Measurements from ENCODE around the gene EXOC3L1.

The EXOC3L1 gene

DNA sequence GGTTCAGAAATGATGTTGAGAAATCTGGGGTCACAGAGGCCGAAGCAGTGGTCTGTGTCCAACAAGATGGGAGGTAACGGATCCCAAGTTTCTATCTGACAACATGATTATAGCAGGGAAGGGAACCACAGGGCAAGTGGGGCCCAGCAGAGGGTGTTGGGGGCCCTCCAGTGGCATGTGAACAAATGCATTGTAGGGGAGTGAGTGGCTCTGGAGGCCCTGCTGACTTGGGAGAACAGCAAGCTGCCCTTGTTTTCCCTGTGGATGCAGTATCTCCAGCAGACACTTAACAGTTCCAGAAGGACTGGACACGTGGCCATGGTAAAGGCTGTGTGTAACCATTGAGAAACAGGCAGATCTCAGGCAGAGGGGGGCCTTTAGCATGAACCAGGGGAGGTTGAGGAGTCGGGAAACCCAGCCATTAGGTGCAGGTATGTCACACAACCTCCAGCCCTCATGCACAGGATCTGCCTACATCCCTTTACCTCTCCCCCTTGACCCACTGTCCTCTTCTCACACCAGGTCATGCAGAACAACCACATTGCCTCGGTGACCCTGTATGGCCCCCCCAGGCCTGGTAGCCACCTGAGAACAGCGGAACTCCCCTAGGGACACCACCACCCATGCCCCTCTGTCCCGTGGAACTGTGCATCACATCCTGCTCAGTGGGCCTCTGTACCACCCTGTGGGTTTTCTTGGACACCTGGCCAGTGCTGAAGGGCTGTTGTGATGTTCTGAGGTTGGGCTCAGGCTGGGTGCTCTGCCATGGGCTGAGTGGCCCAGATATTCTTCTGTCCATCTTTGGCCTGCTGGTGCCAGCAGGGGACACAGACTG, 43.2 kb downstream of the EXOC3L1 start:
- DNase-seq (ENCODE audit: low read depth) = no peak

DNA sequence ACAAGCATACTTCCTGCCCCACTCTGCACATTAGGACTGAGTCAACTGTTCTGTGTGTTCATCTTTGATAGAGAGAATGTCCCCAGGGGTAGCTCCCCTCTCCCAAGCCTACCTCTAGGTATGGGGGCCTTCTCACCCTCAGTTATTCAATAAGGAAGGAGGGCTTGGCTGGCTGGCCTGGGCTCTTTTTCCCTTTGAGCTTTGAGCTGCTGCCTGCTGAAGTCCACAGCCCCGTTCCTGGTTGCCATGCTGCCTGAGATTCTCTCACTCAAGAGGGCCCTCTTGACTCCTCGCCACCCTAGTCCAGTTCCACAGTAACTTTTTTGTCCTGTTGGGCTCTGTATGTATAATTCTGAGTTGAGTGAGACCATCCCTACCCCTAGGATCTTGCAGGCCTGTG, 44.2 kb downstream of the EXOC3L1 start:
- DNase-seq (ENCODE audit: low read depth) = no peak

DNA sequence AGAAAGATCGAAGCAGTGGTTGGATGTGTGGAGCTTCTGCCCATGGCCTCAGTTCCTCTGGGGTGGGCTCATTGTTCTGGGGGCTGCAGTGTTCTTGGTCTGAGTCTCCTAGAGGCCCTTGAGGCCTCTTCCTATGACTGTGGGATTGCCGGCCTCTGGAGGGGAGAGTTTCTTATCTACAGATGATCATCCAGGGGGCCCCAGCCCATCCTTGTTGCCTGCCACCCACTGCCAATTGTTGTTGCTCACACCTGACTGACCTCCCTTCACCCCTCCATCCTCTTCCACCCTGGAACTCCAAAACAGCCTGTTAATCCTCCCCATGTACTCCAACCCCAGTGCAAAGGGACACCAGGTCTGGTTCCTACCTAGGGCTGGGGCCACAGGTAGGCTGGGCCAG, 45.0 kb downstream of the EXOC3L1 start:
- no peak for DNase-seq (ENCODE audit: low read depth)

DNA sequence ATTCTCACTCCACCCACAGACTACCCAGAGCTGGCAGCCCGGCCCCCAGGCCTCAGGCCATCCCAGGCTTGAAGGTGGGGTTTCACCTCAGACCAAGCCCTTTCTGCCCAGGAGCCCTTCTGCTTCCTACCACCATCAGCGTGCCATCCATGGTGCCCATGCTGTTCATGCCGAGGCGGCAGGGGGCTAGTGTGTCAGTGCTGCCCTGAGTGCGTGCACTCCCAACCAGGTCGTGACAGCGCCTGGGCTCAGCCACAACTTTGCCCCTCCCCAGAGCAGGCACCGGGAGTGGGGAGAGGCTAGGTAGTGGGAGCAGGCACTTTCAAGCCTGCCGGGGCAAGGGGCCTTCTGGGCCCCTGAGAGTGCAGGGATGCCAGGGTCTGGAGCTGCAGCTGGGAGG, 47.6 kb downstream of the EXOC3L1 start:
- DNase-seq (ENCODE audit: low read depth) = no peak

DNA sequence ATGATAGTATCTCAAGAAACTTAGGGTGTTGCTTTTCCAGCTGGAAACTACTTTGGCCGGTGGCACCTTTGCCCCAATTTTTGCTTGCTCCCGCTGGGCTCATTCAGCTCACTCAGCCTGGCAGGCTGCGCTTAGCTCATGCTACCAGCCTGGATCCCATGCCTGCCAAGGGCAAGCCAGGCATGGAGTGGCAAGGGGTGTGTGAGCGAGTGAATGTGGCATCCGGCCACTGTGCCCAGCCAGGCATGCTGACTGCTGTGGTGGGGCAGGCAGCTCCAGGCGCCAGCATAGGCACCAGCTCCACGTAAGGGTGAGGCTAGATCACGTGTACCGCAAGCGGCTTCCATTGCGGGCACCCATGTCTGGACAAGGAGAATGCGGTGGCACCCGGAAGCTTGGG, 48.5 kb downstream of the EXOC3L1 start:
- no peak for DNase-seq (ENCODE audit: low read depth)

DNA sequence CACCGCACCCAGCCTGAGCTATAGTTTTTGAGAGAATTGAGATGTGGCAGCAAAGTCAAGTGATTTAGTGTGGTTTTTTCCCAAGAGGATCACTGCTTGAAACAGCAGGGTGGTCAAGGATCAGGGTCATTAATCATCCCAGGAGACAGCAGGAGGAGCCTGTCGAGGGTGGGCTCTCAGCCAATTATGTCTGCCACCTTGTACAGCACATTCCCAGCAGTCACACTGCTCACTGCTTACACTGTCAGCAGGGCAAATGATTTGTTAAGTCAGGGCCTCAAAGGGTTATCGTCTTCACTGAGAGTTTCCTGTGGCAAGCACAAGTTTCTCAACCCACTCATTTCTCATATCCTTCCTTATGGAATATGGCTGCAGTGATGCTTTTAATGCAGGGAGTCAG, 52.3 kb downstream of the EXOC3L1 start:
- no peak for DNase-seq (ENCODE audit: low read depth)

All from stimulated activated CD8-positive, alpha-beta memory T cell treated with anti-CD3 and anti-CD28 coated beads, Interleukin-7, amount 100 ng/mL, for 24 hours (primary cell).